Omental fat pad (tissue), 4 donors: ENCODE results near the gene CIITA. TPM values are rescaled to one million over a fixed set of nuclear protein-coding genes. Genes with fewer than 3 reads are reported as not detected.

Source experiments
- ATAC-seq: fragments of 150-250 bp; one replicate; pipeline ENCODE4 v1.9.1; 2016; ENCODE audit warnings: mild to moderate bottlenecking, moderate library complexity; ENCODE audit not compliant: low FRiP score
- DNase-seq: peaks from one replicate; pipeline ENCODE4 v3.0.0-alpha.2; 2019; ENCODE audit warnings: low spot score
- CTCF ChIP-seq, 3 donors: fragments of 450-650 bp; IDR thresholded peaks; one replicate each; pipeline ENCODE4 v1.5.1; 2016 to 2017; ENCODE audit warnings: antibody characterized with exemption in 3 of 3, mild to moderate bottlenecking in 3 of 3, moderate library complexity in 2 of 3
- total RNA-seq, 4 donors: library from RNA; depleted of rRNA; stranded (reverse); fragments of >200 nt; gene quantifications; one replicate each; pipeline ENCODE4 v1.1.0, GENCODE V29; 2016

Gene CIITA
- total RNA-seq, 4 donors from 2014 or later: 3.2 to 101 (median 11.2) TPM

GRCh38 chr16:10840703-10841102 is 36.3 kb upstream of the CIITA start:
- TF ChIP-seq CTCF (IDR thresholded peaks at IDR 0.05): no peak
- no peak for DNase-seq
- ATAC-seq: no peak

GRCh38 chr16:10846213-10846998 is 30.6 kb upstream of the CIITA start:
- TF ChIP-seq CTCF (IDR thresholded peaks at IDR 0.05): no peak
- ATAC-seq (no peak), DNase-seq (no peak)

GRCh38 chr16:10847176-10847575 is 29.8 kb upstream of the CIITA start:
- DNase-seq: no peak
- no peak for ATAC-seq
- no peak for TF ChIP-seq CTCF (IDR thresholded peaks at IDR 0.05)

- no peak for TF ChIP-seq CTCF (IDR thresholded peaks at IDR 0.05)
- DNase-seq (no peak), ATAC-seq (no peak)
Measured at GRCh38 chr16:10849736-10850477, 27.1 kb upstream of the CIITA start.

GRCh38 chr16:10850478-10850850 is 26.5 kb upstream of the CIITA start:
- ATAC-seq: no peak
- no peak for TF ChIP-seq CTCF (IDR thresholded peaks at IDR 0.05)
- DNase-seq: no peak

GRCh38 chr16:10851512-10851911 is 25.5 kb upstream of the CIITA start:
- DNase-seq (no peak), ATAC-seq (no peak)
- no peak for TF ChIP-seq CTCF (IDR thresholded peaks at IDR 0.05)

GRCh38 chr16:10852286-10852685 is 24.7 kb upstream of the CIITA start:
- ATAC-seq (no peak), DNase-seq (no peak)
- no peak for TF ChIP-seq CTCF (IDR thresholded peaks at IDR 0.05)
